HG02973 (cell line): ENCODE results near the gene PHF2.

Experiments
- ATAC-seq: cut with Tn5 transposase; IDR thresholded peaks from one replicate; pipeline ENCODE4 v1.9.1; 2021; ENCODE audit warnings: moderate library complexity; ENCODE audit not compliant: unreplicated experiment

Gene PHF2

GRCh38 chr9:93675336-93676150 is 99.2 kb downstream of the PHF2 start:
- no peak for ATAC-seq

GRCh38 chr9:93676310-93677047 is 100.1 kb downstream of the PHF2 start:
- no peak for ATAC-seq

- ATAC-seq = no peak
These were observed 100.7 kb downstream of the PHF2 start for GRCh38 chr9:93677048-93677571.

DNA sequence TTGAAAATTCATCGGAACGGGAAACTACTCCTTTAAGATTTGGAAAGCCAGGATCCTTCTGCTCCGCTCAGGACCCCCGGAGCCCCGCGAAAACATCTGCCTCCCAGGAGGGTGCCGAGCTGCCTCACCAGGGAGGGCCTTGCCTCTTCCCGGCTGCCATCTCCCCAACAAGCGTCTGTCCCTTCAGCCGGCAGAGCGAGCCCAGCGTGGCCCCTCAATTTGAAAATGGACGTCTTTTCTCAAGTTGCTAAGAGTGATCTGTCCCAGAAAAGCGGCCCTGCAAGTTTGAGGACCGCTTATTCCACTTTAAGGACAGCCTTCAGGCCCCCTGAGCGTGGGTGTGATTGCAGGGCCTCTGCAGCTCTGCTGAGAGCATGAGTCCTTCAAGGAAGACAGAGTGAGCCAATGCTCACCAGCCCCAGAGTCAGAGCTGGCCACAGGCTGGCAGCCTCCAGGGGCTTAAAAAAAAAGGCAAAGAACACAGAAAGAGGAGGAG is 101.3 kb downstream of the PHF2 start:
- no peak for ATAC-seq

- no peak for ATAC-seq
These were observed 102.0 kb downstream of the PHF2 start for GRCh38 chr9:93678199-93679019.

DNA sequence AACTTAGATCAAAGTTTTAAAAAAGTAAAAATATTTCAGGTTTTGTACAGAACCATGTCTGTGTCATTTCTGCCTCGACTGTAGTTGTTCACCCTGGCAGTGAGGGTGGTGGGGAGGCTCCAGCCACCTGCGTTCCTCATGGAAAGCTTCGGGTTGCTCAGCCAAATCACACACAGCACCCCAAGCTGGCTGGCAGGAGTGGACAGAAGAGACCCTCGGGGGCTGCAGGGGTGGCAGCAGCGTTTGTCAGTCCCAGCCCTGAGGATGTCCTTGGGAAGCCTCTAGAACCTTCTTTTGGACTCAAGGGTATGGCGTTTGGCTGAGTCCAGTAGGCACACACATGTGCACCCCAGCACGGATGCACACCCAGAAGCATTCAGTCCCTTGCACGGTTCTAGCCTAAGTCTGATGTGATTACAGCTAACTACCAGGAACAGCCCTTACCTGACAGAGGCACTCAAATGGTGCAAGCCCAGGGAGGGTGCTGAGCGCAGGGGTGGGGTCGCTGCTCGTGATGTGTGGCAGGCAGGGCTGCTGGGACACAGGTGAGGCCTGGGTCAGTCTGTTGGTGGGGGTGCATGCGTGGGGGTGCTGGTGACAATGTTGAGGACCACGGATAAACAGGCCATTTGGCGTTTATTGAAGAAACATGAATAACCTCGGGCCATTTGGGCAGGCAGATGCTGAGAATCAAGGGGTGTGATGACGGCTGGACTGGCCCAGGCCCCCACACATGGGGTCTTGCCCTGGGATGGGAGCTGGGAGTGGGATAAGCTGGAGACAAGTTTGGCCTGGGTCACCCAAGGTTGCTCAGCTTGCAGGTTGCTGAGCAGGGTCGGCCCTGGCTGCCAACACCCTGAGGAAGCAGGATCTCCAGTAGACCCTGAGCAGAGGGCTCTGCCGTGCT is 103.4 kb downstream of the PHF2 start:
- ATAC-seq = no peak

DNA sequence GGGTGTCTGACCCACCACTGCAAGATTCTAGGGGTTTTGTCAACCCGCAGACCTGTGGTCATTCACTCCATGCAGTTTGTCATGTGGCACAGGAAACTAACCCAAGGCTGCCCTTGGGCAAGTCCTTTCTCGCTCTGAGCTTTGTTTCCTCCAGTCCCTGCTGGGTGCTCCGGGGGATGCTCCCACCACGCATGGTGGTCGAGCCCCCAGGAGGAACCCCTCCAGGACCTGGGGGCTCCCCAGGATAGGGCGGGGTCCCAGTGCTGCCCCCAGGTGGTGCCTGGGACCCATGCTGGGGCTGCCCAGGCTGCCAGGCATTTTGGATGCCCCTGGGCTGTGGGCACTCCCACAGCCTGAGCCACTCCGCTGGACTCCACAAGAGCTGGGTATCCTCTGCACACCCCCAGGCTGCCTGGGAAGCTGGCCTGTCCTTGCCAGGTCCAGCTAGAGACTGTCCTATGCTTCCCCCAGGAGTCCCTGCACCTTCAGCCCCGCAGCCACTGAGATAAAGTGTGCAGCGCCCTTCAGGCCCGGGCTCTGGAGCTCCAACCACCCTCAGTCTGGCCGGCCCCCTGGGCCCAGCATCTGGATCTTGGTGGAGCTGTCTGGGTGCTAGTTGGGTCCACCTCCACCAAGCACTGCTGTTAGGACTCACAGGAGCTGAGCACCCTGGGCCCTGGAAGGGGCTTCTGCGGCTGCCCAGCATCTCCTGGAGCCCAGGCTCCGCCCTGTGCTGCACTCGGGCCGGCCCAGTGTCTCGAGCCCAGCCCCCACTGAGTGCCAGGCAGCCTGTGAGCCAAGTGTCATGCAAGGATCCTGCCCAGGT is 104.3 kb downstream of the PHF2 start:
- no peak for ATAC-seq

GRCh38 chr9:93681269-93682154 is 105.1 kb downstream of the PHF2 start:
- ATAC-seq = no peak

- no peak for ATAC-seq
These were observed 106.0 kb downstream of the PHF2 start for GRCh38 chr9:93682155-93682968.

DNA sequence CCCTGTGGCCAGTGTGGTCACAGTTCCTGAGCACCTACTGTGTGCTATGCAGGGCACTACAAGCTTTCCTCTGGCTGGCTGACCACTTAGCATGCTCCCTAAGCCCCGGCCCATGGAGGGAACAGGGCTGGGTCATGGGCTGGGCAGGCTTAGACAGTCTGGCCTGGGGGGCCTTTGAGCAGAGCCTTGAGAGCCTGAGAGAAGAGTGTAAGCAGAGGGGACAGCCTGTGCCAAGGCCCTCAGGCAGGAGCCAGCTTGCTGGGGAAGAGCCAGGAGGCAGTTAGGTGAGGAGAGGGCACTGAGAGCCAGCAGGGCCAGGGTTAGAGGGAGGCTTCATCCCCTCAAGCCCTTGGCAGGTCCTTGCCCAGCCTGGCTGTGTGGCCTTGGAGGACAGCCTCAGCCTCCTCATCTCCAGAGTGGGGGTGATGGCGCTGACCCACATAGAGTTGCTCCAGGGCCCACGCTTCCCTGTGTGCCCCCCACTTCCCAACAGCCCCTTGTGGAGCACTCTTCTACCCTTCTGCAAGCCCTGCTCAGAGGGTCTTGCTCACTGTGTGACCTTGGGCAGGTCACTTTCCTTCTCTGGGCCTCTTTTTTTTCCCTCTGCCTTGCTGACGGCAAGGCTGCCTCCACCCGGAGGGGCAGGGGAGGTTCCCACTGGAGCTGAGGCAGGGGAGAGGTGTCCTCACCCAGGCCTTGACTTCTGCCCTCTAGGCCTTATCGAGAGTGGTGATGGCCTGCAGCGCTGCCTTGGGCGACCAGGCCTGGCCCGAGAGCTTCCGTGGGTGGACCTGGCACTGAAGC is 107.1 kb downstream of the PHF2 start:
- no peak for ATAC-seq

DNA sequence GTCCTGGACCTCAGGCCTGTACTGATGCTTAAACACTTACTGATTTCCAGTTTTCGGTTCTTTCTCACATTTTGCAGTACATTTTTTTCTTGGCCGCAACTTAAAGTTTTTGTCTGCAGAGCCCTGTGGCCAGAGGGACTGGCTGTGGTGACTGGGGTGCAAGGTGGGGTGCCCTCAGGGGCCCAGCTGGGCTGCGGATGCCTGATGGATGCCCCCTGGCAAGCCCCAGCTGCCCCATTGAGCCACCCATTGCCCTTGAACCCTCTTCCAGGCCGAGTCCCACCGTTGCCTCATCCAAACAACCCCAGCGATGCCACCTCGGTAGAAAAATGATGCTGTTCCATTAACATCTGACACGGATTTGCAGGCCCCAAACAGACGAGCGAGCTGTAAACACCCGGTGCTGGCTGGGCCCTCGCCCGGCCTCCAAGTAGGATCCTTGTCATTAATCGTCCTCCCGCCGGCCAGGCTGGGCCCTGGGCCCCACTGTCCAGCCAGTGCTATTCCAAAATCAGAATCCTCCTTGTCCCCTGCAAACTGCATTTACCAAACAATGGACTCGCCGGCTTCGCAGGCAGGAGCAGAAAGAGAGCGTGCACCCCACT is 107.9 kb downstream of the PHF2 start:
- no peak for ATAC-seq

DNA sequence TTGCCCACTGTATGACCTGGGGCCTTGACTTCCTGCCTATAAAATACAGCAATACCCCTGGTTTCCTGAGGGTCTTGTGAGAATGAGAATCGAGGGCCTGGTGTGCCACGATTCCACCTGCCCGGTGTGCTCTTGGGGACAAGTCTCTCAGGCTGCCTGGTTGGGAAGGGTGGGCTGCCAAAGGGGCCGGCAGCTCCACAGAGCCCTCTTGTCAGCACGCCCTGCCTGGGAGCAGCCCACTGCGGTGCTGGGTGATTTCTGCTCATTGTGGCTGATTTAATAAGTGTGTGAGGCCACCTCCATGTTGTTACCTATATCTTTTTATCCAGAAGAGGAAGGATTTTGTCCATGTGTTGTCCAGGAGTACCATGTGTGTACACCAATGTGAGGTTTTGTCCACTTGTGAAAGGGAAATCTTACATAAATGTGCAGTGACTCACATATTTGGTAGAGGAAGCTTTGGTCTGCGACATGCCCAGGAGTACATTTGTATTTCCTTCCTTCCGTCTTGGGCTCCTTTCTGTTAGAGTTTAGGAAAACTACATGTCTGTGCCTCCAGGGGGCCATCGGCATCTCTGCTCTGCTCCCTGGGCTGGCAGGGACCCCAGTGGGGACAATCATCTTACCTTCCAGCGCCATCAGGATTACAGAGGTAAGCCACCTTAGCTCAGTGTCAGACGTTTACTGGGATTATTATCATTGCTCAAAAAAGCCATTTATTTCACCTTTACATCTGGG is 108.6 kb downstream of the PHF2 start:
- no peak for ATAC-seq

DNA sequence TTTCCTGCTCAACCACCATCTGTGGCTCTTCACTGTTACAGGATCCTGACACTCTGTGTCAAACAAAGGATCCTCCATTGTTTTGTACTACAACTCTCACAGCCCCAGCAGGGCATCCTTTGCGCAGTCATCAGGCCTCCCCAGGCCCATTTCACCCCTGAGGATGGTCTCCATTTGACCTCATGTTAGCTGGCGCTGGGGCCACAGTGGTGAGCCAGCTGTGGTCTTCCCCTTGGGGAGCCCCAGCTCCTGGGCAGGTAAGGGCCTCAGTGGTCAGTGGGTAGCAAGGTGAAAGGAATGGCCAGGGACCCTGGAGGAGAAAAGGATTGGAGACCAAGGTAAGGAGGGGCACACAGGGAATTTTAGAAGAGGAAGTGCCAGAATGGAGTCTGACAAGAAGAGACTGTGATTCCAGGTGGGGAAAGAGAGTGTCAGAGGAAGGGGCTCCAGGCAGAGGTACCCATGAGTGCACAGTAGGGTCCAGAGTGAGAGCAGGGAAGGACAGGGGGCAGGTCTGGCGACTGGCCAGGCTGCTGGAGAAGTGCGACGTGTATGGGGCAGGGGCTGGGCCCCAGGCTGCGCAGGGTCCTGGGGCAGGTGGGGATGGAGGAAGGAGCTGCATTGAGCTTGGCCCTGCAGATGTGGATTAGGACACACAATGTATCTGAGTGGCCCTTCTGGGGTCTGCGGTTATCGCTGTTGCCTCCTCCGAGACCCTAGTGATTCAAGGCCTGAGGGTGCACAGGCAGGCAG is 109.9 kb downstream of the PHF2 start:
- ATAC-seq = no peak

GRCh38 chr9:93686880-93687236 is 110.5 kb downstream of the PHF2 start:
- ATAC-seq = no peak

DNA sequence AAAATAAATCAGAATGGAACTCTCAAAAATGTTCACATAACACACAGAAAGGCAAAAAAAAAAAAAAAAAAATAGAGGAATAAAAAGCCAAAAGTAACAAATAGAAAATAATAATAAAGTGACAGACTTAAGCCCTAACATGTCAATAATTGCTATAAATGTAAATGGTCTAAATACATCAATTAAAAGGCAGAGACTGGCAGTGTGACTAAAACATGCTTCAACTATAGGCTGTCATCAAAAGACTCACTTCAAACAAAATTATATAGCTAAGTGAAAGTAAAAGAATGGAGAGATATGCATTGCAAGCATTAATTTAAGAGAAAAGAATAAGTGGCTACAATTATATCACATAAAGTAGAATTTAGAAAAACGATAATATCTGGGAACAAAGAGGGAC is 114.2 kb downstream of the PHF2 start:
- no peak for ATAC-seq
